C4-2B (cell line): Measurements from ENCODE around the gene DLG1.

ENCODE experiments used
- ZFX ChIP-seq: fragments of 450-650 bp; IDR thresholded peaks from 2 replicates; pipeline ENCODE4 v1.6.1; 2017
- TF ChIP-seq, protein P1 (sequence below): fragments of 450-650 bp; conservative IDR thresholded peaks from 2 replicates; pipeline ENCODE4 v1.5.1; 2017; ENCODE audit warnings: mild to moderate bottlenecking

GRCh38 chr3:197015790-197016736 lies 282.3 kb downstream of the DLG1 start:
- TF ChIP-seq, protein P1, sequence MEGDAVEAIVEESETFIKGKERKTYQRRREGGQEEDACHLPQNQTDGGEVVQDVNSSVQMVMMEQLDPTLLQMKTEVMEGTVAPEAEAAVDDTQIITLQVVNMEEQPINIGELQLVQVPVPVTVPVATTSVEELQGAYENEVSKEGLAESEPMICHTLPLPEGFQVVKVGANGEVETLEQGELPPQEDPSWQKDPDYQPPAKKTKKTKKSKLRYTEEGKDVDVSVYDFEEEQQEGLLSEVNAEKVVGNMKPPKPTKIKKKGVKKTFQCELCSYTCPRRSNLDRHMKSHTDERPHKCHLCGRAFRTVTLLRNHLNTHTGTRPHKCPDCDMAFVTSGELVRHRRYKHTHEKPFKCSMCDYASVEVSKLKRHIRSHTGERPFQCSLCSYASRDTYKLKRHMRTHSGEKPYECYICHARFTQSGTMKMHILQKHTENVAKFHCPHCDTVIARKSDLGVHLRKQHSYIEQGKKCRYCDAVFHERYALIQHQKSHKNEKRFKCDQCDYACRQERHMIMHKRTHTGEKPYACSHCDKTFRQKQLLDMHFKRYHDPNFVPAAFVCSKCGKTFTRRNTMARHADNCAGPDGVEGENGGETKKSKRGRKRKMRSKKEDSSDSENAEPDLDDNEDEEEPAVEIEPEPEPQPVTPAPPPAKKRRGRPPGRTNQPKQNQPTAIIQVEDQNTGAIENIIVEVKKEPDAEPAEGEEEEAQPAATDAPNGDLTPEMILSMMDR = no peak
- no peak for TF ChIP-seq ZFX
